Activated gamma-delta T cell (primary cell): Measurements from ENCODE around the gene PRAMEF17.
"Not testable (repeated sequence)": the region's sequence is repeated elsewhere in the genome, so short reads cannot be mapped to it uniquely, and the experiment has no call there.

ENCODE experiments used
- DNase-seq: peaks from one replicate; lab custom pipeline; 2025; lab: John Stamatoyannopoulos, UW
- total RNA-seq, 2 donors: gene quantifications; one replicate each; lab custom pipeline; 2026; lab: John Stamatoyannopoulos, UW

Gene PRAMEF17, protein sequence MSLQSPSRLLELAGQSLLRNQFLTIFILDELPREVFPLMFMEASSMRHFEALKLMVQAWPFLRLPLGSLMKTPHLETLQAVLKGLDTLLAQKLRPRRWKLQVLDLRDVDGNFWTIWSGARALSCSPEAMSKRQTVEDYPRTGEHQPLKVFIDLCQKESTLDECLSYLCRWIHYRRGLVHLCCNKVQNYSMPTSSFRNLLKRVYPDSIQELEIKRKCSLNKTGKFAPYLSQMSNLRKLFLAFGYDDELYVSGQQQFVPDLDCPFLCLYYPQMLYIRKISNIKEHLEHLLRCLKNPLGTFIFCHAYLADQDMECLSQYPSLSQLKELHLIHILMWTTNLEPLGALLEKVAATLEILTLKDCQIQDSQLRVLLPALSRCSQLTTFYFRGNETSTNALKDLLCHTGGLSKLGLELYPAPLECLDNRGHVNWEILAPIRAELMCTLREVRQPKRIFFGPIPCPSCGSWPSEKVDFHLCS
- total RNA-seq, result 0 reads per million in 2 donors

DNA sequence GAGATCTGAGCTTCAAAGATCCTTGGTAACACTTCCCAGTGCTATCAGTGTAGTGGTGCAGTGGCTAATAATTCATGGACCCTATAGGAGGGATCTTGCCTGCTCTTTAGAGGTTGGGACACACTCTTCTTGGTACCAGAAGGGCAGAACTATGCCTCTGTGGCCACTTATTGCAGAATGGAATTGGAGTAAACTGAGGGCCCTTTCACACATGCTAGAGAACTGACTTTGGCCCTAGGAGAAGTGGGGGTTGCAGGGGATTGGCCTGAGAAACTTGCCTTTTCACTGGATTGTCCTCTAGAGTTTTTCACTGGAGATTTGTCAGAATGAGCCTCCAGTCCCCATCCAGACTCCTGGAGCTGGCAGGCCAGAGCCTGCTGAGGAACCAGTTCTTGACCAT lies at the start of gene PRAMEF17:
Gene PRAMEF17, plus strand, starts transcription at position 301 of the 400 bp plus-strand sequence. Its CDS starts 26 bp downstream, at position 327.
- not testable (repeated sequence) for DNase-seq

DNA sequence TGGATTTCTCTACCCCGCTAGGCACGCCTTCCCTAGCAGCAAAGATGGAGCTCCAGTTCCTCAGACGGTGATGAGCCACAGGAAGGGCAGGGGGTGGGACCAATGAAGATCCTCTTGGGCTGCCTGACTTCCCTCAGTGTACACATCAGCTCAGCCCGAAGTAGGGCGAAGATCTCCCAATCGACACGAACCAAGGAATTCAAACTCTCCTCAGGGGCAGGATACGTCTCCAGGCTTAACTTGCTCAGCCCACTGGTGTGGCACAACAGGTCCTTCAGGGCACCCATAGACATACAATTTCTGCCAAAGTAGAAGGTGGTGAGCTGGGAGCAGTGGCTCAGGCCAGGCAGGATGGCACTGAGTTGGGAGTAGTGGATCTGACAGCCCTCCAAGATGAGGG lies 46.9 kb upstream of the PRAMEF17 start:
- DNase-seq, result not testable (repeated sequence)

DNA sequence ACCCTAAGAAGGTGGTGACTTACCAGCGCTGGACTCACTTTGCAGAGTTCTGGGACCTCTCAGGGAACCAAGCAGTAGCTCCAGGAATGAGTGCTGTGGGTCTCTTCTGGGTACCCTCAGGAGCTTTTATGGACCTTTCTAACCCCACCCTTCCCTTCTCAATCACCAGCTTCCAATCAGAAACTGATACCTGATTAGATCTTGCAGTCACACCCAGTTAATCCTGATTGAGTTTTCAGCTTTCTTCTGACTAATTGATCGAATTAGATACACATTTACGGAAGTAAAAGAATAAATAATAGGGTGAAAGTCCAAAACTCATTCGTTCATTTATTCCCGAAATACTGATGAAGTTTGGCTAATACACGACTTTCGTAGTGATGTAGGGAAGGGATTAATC lies 42.4 kb upstream of the PRAMEF17 start, which contains the start of gene PRAMEF14:
Gene PRAMEF14, minus strand, starts transcription at position 101 of the 400 bp plus-strand sequence. CDS start 1,820 bp downstream, outside the sequence.
- DNase-seq, result not testable (repeated sequence)

DNA sequence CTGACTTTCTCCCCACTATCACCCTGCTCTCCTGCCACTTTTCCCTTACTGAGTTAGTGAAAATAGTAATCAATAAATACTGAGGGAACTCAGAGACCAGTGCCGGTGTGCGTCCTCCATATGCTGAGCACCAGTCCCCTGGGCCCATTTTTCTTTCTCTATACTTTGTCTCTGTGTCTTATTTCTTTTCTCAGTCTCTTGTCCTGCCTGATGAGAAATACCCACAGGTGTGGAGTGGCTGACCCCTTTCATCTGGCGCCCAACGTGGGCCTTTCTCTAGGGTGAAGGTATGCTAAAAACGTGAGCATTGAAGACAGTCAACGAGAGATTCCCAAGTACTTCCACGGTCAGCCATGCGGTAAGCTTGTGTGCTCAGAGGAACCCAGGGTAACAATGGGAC lies 36.0 kb upstream of the PRAMEF17 start:
- DNase-seq, result not testable (repeated sequence)

DNA sequence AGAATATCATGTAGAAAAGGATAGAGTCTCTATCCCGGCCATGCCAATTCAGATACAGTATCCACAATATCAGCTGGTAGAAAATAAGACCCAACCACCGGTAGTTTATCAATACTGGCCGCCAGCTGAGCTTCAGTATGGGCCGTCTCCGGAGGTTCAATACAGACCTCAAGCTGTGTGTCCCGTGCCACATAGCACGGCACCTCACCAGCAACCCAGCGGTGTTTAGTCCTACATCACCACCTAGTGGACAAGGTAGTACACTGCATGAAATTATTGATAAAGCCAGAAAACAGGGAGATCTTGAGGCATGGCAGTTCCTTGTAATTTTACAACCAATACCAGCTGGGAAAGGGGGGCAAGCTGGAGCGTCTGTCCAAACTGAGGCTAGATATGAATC lies 35.0 kb upstream of the PRAMEF17 start:
- not testable (repeated sequence) for DNase-seq

DNA sequence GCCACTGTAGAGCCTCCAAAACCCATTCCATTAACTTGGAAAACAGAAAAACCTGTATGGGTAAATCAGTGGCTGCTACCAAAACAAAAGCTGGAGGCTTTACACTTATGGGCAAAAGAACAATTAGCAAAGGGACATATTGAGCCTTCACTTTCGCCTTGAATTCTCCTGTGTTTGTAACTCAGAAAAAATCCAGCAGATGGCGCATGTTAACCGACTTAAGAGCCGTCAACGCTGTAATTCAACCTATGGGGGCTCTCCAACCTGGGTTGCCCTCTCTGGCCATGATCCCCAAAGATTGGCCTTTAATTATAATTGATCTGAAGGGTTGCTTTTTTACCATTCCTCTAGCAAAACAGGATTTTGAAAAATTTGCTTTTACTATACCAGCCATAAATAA lies 32.7 kb upstream of the PRAMEF17 start:
- DNase-seq, result not testable (repeated sequence)

GRCh38 chr1:13362364-13362763 lies 27.1 kb upstream of the PRAMEF17 start:
- not testable (repeated sequence) for DNase-seq

GRCh38 chr1:13364928-13365327 lies 24.5 kb upstream of the PRAMEF17 start:
- DNase-seq, result not testable (repeated sequence)

DNA sequence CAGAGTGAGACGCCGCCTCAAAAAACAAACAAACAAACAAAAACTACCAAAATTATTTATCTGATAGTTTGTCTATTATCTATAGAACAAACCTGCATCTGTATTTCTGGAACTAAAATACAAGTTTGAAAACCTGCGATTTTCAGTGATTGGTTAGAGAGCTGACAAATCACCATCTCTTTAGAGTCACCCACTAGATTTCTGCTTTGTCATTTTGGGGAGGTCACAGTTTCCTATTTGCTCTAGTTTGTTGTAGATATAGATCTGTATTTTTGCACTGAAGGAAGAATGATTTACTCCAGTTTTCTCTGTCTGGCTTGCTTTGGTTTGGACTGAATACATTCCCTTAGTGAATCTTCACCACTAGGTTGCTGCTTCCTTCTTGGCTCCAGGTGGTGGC lies 22.9 kb upstream of the PRAMEF17 start:
- DNase-seq, result not testable (repeated sequence)

DNA sequence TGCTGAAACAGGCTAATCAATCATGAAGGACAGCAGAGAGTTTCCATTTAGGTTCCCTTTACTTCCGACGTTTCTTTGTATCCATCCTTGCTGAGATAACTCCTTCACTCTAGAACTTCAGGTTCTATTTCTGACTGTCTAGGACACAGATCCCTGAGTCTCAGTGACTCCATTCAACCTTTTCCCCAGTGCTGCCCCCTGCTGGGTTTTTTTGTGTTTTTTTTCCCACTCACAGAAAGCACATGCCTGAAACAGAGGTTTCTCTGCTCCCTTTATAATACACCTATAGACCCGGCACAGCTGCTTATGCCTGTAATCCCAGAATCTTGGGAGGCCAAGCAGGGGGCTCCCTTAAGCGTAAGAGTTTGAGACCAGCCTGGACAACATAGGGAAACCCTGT lies 20.9 kb upstream of the PRAMEF17 start:
- not testable (repeated sequence) for DNase-seq

DNA sequence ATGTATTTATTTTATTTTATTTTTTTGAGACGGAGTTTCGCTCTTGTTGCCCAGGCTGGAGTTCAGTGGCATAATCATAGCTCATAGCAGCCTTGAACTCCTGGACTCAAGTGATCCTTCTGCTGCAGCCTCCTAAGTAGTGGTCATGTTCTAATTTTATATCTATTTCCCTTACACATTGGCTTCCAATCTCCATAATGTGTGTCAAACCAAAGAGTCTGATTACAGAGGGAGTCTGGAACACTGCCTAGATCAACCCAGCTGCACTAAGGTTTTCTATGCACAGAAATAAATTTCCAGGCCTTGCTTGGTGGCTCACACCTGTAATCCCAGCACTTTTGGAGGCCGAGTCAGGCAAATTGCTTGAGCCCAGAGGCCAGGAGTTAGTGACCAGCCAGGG lies 10.4 kb upstream of the PRAMEF17 start:
- DNase-seq, result not testable (repeated sequence)

GRCh38 chr1:13380380-13380779 lies 9.1 kb upstream of the PRAMEF17 start:
- DNase-seq, result not testable (repeated sequence)

DNA sequence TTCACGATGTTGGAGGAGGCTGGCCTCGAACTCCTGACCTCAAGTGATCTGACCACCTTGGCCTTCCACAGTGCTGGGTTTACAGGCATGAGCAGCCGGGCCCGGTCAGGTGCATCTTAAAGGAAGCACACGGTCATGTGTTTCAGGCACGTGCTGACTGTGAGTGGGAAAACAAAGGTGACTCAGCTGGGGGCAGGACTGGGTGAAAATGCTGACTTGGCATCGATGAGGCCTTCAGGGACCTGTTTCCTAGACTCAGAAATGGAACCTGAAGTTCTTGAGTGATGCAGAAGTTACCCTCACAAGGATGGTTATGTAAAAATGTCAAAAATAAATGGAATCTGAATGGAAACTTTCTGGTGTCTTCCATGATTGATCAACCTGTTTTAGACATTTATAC lies 3.6 kb downstream of the PRAMEF17 start:
- DNase-seq, result not testable (repeated sequence)

- not testable (repeated sequence) for DNase-seq
Measured at GRCh38 chr1:13394761-13395160, 5.3 kb downstream of the PRAMEF17 start.

DNA sequence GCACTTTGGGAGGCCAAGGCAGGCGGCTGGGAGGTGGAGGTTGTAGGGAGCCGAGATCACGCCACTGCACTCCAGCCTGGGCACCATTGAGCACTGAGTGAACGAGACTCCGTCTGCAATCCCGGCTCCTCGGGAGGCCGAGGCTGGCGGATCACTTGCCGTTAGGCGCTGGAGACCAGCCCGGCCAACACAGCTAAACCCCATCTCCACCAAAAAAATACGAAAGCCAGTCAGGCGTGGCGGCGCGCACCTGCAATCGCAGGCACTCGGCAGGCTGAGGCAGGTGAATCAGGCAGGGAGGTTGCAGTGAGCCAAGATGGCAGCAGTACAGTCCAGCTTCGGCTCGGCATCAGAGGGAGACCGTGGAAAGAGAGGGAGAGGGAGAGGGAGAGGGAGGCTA lies 5.9 kb downstream of the PRAMEF17 start:
- not testable (repeated sequence) for DNase-seq

DNA sequence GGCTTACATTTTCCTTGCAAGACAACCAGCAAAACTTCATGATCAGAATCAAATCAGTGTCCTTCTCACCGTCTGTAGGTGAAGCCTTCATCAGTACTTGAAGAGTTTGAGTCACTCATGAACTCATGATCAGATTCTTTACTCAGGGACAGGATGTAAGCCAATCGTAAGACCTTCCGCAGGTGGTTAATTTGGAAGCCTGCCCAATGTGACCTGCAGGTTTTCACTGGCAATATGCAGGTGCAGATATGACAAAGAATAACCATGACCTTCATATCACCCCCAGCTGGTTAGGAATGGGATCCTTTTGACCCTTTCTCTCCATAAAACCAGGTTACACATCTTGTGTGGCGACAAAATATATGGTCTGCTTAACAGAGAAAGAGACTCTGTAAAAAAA lies 18.4 kb downstream of the PRAMEF17 start:
- no peak for DNase-seq

DNA sequence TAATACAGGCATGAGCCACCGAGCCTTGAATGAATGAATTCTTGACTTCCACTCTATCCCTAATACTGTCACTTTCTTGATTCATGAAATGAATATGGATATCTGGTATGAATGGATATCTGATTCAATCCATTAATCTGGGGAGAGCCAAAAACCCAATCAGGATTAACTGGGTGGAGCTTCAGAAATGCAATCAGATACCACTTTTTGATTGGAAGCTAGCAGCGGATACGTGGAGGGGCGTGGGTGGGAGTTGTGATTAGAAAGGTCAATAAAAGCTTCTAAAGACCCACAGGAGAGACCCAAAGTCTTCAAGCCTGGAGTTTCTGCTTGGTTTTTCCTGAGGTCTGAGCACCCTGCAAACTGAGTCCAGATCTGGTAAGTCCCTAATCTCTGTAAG lies 20.7 kb downstream of the PRAMEF17 start, which contains the start of gene PRAMEF20:
Gene PRAMEF20, plus strand, starts transcription at position 301 of the 400 bp plus-strand sequence. CDS start 5,905 bp downstream, outside the sequence.
- not testable (repeated sequence) for DNase-seq

GRCh38 chr1:13430495-13430894 lies 41.1 kb downstream of the PRAMEF17 start:
- DNase-seq, result no peak

GRCh38 chr1:13432251-13432650 lies 42.8 kb downstream of the PRAMEF17 start:
- no peak for DNase-seq

DNA sequence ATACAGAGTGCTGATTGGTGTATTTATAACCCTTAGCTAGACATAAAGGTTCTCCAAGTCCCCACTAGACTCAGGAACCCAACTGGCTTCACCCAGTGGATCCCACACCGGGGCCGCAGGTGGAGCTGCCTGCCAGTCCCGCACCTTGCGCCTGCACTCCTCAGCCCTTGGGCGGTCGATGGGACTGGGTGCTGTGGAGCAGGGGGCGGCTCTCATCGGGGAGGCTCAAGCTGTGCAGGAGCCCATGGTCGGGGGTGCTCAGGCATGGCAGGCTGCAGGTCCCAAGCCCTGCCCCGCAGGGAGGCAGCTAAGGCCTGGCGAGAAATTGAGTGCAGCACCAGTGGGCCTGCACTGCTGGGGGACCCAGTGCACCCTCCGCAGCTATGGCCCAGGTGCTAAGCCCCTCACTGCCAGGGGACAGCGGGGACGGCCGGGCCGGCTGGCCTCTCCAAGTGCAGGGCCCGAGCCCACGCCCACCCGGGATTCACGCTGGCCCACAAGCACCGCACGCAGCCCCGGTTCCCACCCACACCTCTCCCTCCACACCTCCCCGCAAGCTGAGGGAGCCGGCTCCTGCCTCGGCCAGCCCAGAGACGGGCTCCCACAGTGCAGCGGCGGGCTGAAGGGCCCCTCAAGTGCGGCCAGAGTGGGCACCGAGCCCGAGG lies 44.4 kb downstream of the PRAMEF17 start:
- not testable (repeated sequence) for DNase-seq

- DNase-seq, result no peak
Measured at GRCh38 chr1:13435458-13435857, 46.0 kb downstream of the PRAMEF17 start.

DNA sequence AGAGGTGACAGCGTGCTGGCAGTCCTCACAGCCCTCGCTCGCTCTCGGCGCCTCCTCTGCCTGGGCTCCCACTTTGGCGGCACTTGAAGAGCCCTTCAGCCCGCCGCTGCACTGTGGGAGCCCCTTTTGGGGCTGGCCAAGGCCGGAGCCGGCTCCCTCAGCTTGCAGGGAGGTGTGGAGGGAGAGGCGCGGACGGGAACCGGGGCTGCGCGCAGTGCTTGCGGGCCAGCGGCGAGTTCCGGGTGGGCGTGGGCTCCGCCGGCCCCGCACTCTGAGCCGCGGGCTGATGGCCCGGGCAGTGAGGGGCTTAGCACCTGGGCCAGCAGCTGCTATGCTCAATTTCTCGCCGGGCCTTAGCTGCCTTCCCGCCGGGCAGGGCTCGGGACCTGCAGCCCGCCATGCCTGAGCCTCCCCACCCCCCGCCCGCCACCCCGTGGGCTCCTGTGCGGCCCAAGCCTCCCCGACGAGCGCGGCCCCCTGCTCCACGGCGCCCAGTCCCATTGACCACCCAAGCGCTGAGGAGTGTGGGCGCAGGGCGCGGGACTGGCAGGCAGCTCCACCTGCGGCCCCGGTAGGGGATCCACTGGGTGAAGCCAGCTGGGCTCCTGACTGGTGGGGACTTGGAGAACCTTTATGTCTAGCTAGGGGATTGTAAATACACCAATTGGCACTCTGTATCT lies 49.8 kb downstream of the PRAMEF17 start:
- DNase-seq, result not testable (repeated sequence)
